Mesothelial cell of epicardium (in vitro differentiated cells): ENCODE measurements around the gene EVL. TPM values are rescaled to one million over a fixed set of nuclear protein-coding genes. Genes with fewer than 3 reads are reported as not detected.

ENCODE experiments used
- DNase-seq, 2 experiments: peaks; one replicate each; pipeline ENCODE4 v3.0.0; 2021; ENCODE audit warnings: low spot score in 2 of 2; ENCODE audit not compliant: unreplicated experiment in 2 of 2
- H3K27ac Mint-ChIP-seq: 2 replicates; pipeline ENCODE4 v1.8.0; 2021; ENCODE audit warnings: mixed read lengths
- H3K27me3 Mint-ChIP-seq: 2 replicates; pipeline ENCODE4 v1.8.0; 2021; ENCODE audit warnings: low read depth, mixed read lengths
- H3K36me3 Mint-ChIP-seq: 2 replicates; pipeline ENCODE4 v1.8.0; 2021; ENCODE audit warnings: mixed read lengths
- H3K4me1 Mint-ChIP-seq: 2 replicates; pipeline ENCODE4 v1.8.0; 2021; ENCODE audit warnings: mixed read lengths
- H3K4me3 Mint-ChIP-seq: 2 replicates; pipeline ENCODE4 v1.8.0; 2021; ENCODE audit warnings: mild to moderate bottlenecking, moderate library complexity, mixed read lengths
- H3K9me3 Mint-ChIP-seq: 2 replicates; pipeline ENCODE4 v1.8.0; 2021; ENCODE audit warnings: mixed read lengths
- CTCF ChIP-seq: fragments of 200-600 bp; sonication (generic); IDR thresholded peaks from one replicate; pipeline ENCODE4 v1.5.0; 2021; ENCODE audit warnings: antibody characterized with exemption; ENCODE audit not compliant: unreplicated experiment
- total RNA-seq: library from RNA; stranded (reverse); gene quantifications from 3 replicates; pipeline ENCODE4 v1.2.1, GENCODE V29; 2021

EVL gene
- total RNA-seq, 1 donor from 2014 or later: 250 TPM

GRCh38 chr14:100051103-100051502, 14.1 kb upstream of the EVL start:
- H3K4me1 Mint-ChIP-seq: peaks cover 26% of the 10 kb centered on the region
- H3K36me3 Mint-ChIP-seq: peaks cover 5% of the 10 kb centered on the region
- H3K27me3 Mint-ChIP-seq: no peaks in the 10 kb centered on the region
- TF ChIP-seq CTCF: no peak
- no peak overlapping the region for H3K4me3 Mint-ChIP-seq
- H3K9me3 Mint-ChIP-seq: no peaks in the 10 kb centered on the region
- H3K27ac Mint-ChIP-seq: peak overlapping the region; percentile 81
- no peak for DNase-seq

DNA sequence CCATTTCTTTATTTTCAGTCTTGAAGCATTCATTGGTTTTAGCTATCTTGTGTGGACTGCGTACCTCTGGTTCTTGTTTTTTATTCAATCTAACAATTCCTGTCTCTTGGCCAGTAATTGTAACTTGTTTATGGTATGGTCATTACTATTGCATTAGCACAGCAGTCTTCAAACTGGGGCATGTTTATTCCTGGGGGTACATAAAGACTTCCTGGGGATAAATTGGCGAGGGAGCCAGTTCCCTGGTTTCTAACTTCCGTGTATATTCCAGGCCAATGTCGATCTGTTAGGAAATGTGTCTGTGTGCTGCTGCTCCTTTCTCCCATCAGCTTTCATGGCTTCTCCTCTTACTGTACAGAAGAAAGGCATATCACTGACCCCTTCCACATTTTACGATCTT, 13.7 kb upstream of the EVL start:
- no peak for DNase-seq
- Mint-ChIP-seq H3K4me3 (no peak overlapping the region), H3K36me3 (peaks cover 5% of the 10 kb centered on the region), H3K27ac (peak overlapping the region; percentile 81), H3K9me3 (no peaks in the 10 kb centered on the region), H3K27me3 (no peaks in the 10 kb centered on the region), H3K4me1 (peaks cover 30% of the 10 kb centered on the region)
- no peak for TF ChIP-seq CTCF

DNA sequence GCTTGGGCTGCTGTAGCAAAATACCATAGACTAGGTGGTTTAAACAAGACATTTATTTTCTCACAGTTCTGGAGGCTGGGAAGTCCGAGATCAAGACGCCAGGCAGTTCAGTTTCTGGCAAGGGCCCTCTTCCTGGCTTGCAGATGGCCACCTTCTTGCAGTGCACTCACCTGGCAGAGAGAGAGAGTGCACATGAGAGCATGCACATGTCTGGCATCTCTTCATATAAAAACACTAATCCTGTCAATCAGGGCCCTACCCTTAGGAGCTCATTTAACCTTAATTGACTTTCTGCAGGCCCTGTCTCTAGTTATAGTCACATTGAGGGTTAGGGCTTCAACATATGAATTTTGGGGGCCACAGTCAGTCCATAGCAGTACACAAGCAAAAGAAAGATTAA, 12.4 kb upstream of the EVL start:
- H3K27ac Mint-ChIP-seq: no peak overlapping the region
- peaks cover 5% of the 10 kb centered on the region for H3K36me3 Mint-ChIP-seq

DNA sequence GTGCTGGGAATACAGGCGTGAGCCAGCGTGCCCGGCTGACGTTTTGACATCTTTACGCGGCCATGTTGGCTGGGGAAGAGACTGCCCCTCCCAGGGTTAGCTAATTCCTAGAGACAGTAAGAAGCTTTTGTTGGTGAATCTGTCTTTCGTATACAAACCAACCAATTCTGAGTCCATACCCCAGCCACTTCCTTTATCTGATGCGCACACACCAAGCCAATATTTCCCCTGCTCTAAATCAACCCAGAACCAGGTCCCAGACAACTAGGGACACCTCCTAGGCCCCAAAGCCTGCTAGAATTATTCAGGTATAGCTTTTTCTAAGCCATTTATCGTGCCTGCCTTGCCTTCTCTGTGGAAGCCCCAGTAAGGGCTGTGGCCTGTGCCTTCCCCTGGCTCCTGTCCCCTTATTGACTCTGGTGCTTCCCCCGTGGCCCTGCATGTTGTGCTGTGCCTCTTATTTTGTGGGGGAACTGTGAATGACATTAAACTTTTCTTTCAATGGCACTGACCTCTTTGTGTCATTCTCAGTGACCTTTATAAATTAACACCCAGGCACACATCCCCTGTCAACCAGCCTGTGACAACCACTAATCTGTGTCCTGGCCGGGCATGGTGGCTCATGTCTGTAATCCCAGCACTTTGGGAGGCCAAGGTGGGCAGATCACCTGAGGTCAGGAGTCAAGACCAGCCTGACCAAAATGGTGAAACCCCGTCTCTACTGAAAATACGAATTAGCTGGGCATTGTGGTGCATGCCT, 10.7 kb upstream of the EVL start:
- H3K27me3 Mint-ChIP-seq: no peaks in the 10 kb centered on the region
- no peak for TF ChIP-seq CTCF
- no peak for DNase-seq
- peak overlapping the region; percentile 33 for H3K27ac Mint-ChIP-seq
- H3K36me3 Mint-ChIP-seq: peaks cover 5% of the 10 kb centered on the region
- no peak overlapping the region for H3K4me3 Mint-ChIP-seq
- H3K9me3 Mint-ChIP-seq: no peaks in the 10 kb centered on the region
- peaks cover 49% of the 10 kb centered on the region for H3K4me1 Mint-ChIP-seq

More for the DNA sequence above, 12.4 kb upstream of the EVL start:
- Mint-ChIP-seq H3K4me3 (no peak overlapping the region), H3K4me1 (peaks cover 41% of the 10 kb centered on the region), H3K9me3 (no peaks in the 10 kb centered on the region), H3K27me3 (no peaks in the 10 kb centered on the region)
- TF ChIP-seq CTCF: no peak
- DNase-seq: no peak

DNA sequence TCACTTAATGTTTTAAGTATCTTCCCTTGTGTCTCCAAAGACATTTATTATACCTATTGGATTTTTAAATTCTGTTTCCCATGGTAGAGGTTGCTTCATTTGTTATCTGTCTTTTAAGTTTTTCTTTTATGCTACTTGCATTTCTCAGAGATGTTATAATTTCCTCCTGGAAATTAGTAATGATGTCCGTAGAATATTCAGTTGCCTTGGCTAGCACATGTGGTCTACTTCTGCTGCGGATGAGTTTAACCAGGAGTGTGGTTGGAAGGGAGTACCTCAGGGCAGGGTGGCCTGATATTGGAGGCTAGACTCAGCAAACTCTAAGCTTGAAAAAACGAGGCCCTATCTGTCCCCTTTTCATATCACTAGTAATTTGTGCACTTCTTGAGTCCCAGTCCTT, 8.8 kb upstream of the EVL start:
- peaks cover 44% of the 10 kb centered on the region for H3K4me1 Mint-ChIP-seq
- no peak for TF ChIP-seq CTCF
- peak overlapping the region; percentile 92 for H3K27ac Mint-ChIP-seq
- DNase-seq: no peak
- no peak overlapping the region for H3K4me3 Mint-ChIP-seq
- peaks cover 8% of the 10 kb centered on the region for H3K36me3 Mint-ChIP-seq
- H3K27me3 Mint-ChIP-seq: no peaks in the 10 kb centered on the region
- peaks cover 8% of the 10 kb centered on the region for H3K9me3 Mint-ChIP-seq
